CD14-positive monocyte (primary cell): Measurements from ENCODE around the gene CEP250. TPM values are rescaled to one million over a fixed set of nuclear protein-coding genes. Genes with fewer than 3 reads are reported as not detected.
A peak's percentile ranks its signal among the peaks of the same experiment; 100 is the strongest.

Experiments
- DNase-seq, 3 donors: peaks; one replicate each; pipeline ENCODE4 v3.0.0-alpha.2; 2011 to 2022
- H2AFZ ChIP-seq: 2 replicates; pipeline ENCODE4 v1.6.0; 2012; ENCODE audit warnings: mild to moderate bottlenecking, low read depth, low read length, inconsistent platforms; ENCODE audit not compliant: insufficient read depth, poor library complexity, severe bottlenecking
- H3K27ac ChIP-seq, 2 donors: 1 replicate in 1 of 2; 2 replicates in 1 of 2; pipeline ENCODE4 v1.5.1; 2012 to 2013; ENCODE audit warnings: low read length in 2 of 2, control low read depth in 1 of 2, inconsistent platforms in 1 of 2, low read depth in 1 of 2, mild to moderate bottlenecking in 1 of 2
- H3K27me3 ChIP-seq, 2 donors: one replicate each; pipeline versions ENCODE4 v1.6.0 to v1.6.1; 2011 to 2013; ENCODE audit warnings: low read length in 2 of 2; ENCODE audit not compliant: control insufficient read depth in 2 of 2, insufficient read depth in 2 of 2
- H3K36me3 ChIP-seq, 2 donors: replicated peaks in 1 of 2; 1 replicate in 1 of 2; 2 replicates in 1 of 2; pipeline versions ENCODE4 v1.5.1 to v1.6.1; 2012 to 2013; ENCODE audit warnings: low read length in 2 of 2, control low read depth in 1 of 2, inconsistent platforms in 1 of 2, mild to moderate bottlenecking in 1 of 2; ENCODE audit not compliant: insufficient read depth in 2 of 2, control insufficient read depth in 1 of 2
- H3K4me1 ChIP-seq, 2 donors: 1 replicate in 1 of 2; 2 replicates in 1 of 2; pipeline versions ENCODE4 v1.5.1 to v1.6.1; 2012 to 2013; ENCODE audit warnings: low read length in 2 of 2, control low read depth in 1 of 2, inconsistent platforms in 1 of 2, mild to moderate bottlenecking in 1 of 2, moderate library complexity in 1 of 2; ENCODE audit not compliant: insufficient read depth in 2 of 2, control insufficient read depth in 1 of 2
- H3K4me2 ChIP-seq: replicated peaks from 2 replicates; pipeline ENCODE3; 2012; ENCODE audit warnings: low read length, moderate library complexity, mild to moderate bottlenecking; ENCODE audit not compliant: poor library complexity, severe bottlenecking; ENCODE audit errors: extremely low read depth
- H3K4me3 ChIP-seq, 3 experiments: fragments of 200-600 bp in 1 of 3; sonication (generic) in 1 of 3; replicated peaks in 1 of 3; 1 replicate in 2 of 3; 2 replicates in 1 of 3; pipeline ENCODE4 v1.5.1; 2011 to 2013; ENCODE audit warnings: low read length in 3 of 3, mild to moderate bottlenecking in 3 of 3, control low read depth in 2 of 3, low read depth in 2 of 3, inconsistent platforms in 1 of 3, moderate library complexity in 1 of 3
- H3K79me2 ChIP-seq: 2 replicates; pipeline ENCODE4 v1.6.0; 2012; ENCODE audit warnings: mild to moderate bottlenecking, control low read depth, inconsistent platforms, low read length, moderate library complexity; ENCODE audit not compliant: insufficient read depth
- H3K9ac ChIP-seq: 2 replicates; pipeline ENCODE4 v1.6.0; 2017; ENCODE audit warnings: low read length, mild to moderate bottlenecking; ENCODE audit not compliant: insufficient read depth, poor library complexity, severe bottlenecking
- H3K9me3 ChIP-seq, 2 donors: replicated peaks in 1 of 2; 1 replicate in 1 of 2; 2 replicates in 1 of 2; pipeline versions ENCODE4 v1.5.1 to v1.6.1; 2012 to 2013; ENCODE audit warnings: low read length in 2 of 2, control low read depth in 1 of 2; ENCODE audit not compliant: control insufficient read depth in 1 of 2, insufficient read depth in 1 of 2
- H4K20me1 ChIP-seq: 2 replicates; pipeline ENCODE4 v1.6.0; 2012; ENCODE audit warnings: mild to moderate bottlenecking, low read length, control low read depth, moderate library complexity; ENCODE audit not compliant: insufficient read depth
- H3K27ac Mint-ChIP-seq, 7 donors: one replicate each; pipeline ENCODE4 v1.8.0; 2020; ENCODE audit warnings: mild to moderate bottlenecking in 7 of 7, mixed read lengths in 7 of 7, moderate library complexity in 6 of 7, inconsistent platforms in 2 of 7
- H3K27me3 Mint-ChIP-seq, 3 donors: one replicate each; pipeline ENCODE4 v1.8.0; 2021 to 2022; ENCODE audit warnings: low read depth in 3 of 3, mild to moderate bottlenecking in 3 of 3, mixed read lengths in 3 of 3, moderate library complexity in 3 of 3, inconsistent platforms in 1 of 3
- H3K36me3 Mint-ChIP-seq, 2 donors: one replicate each; pipeline ENCODE4 v1.8.0; 2020; ENCODE audit warnings: mixed read lengths in 2 of 2, inconsistent platforms in 1 of 2, mild to moderate bottlenecking in 1 of 2
- H3K4me1 Mint-ChIP-seq: one replicate; pipeline ENCODE4 v1.8.0; 2020; ENCODE audit warnings: mild to moderate bottlenecking, mixed read lengths
- H3K4me3 Mint-ChIP-seq, 2 donors: one replicate each; pipeline ENCODE4 v1.8.0; 2020; ENCODE audit warnings: mild to moderate bottlenecking in 2 of 2, mixed read lengths in 2 of 2, moderate library complexity in 1 of 2
- H3K9me3 Mint-ChIP-seq, 7 donors: one replicate each; pipeline ENCODE4 v1.8.0; 2020 to 2022; ENCODE audit warnings: mixed read lengths in 7 of 7, mild to moderate bottlenecking in 6 of 7, moderate library complexity in 6 of 7, inconsistent platforms in 2 of 7
- WGBS: methylation state at CpG from one replicate; pipeline ENCODE4 v1.1.5; 2013; ENCODE audit warnings: missing lambda C conversion rate; ENCODE audit not compliant: insufficient coverage; 5-methylcytosine and 5-hydroxymethylcytosine counted together
- intact Hi-C, 2 donors: fragments of 100-400 bp; cut with micrococcal nuclease; formaldehyde crosslinking; loops; one replicate each; pipeline versions ENCODE4 v1.15.0 to v1.15.1; 2023
- polyA plus RNA-seq, 3 donors: library from polyadenylated mRNA; depleted of rRNA in 1 of 3; unstranded in 2 of 3; stranded (reverse) in 1 of 3; fragments of 300-500 nt in 2 of 3; fragments of >200 nt in 1 of 3; fragmentation: Illumina TruSeq in 2 of 3; gene quantifications; 1 replicate in 2 of 3; 2 replicates in 1 of 3; pipeline ENCODE4 v1.2.3, GENCODE V29; 2012 to 2021
- TF ChIP-seq, protein P1 (sequence below): fragments of 200-600 bp; IDR thresholded peaks from one replicate; pipeline ENCODE4 v1.8.0; 2022; ENCODE audit warnings: antibody characterized with exemption, mild to moderate bottlenecking

CEP250 gene
- polyA plus RNA-seq, 3 donors = 0.81 to 5.9 (median 1.2) TPM

DNA sequence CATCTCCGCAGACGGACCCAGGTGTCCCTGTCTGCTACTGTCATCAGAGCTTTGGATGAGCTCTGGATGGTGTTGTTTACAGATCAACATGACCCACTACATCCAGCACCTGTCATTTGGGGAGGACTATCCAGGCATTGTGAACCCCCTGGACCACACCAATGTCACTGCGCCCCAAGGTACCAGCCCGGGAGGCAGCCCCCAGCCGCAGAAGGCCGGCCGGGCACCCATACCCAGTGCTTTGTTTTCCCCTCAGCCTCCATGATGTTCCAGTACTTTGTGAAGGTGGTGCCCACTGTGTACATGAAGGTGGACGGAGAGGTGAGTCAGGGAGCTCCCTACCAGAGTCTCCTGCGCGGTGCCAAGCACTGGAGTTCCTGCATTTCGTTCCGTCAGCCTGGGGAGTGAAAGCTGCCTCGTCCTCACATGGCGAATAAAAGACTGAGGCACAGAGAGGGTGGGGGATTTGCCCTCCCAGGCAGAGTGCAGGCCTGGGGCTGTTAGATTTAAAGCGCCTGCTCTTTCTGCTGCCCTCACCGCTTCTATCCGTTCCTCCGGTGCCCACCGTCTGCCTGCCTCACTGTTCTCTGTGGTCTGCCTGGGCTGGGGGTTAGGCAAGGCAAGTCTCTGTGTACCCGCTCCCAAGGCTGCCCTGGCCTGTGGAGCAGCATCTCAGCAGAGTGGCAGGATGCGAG is 100.7 kb downstream of the CEP250 start:
- Histone ChIP-seq H3K9me3 (no peaks in the 10 kb centered on the region), H4K20me1 (no peaks in the 10 kb centered on the region), H3K79me2 (no peaks in the 10 kb centered on the region), H3K27ac (no peak overlapping the region), H3K27me3 (no peaks in the 10 kb centered on the region), H3K4me3 (no peak overlapping the region), H3K9ac (no peak overlapping the region), H3K4me2 (no peak overlapping the region), H3K36me3 (peaks cover 52 to 69% of the 10 kb centered on the region in 2 donors), H2AFZ (no peak overlapping the region), H3K4me1 (no peaks in the 10 kb centered on the region)
- Mint-ChIP-seq H3K4me1 (no peaks in the 10 kb centered on the region), H3K4me3 (no peak overlapping the region), H3K27me3 (no peaks in the 10 kb centered on the region), H3K36me3 (peaks cover 42 to 47% of the 10 kb centered on the region in 2 donors), H3K9me3 (no peaks in the 10 kb centered on the region), H3K27ac (peak overlapping the region in 1 of 7 donors; percentile 30)
- no peak for DNase-seq
- TF ChIP-seq, protein P1, sequence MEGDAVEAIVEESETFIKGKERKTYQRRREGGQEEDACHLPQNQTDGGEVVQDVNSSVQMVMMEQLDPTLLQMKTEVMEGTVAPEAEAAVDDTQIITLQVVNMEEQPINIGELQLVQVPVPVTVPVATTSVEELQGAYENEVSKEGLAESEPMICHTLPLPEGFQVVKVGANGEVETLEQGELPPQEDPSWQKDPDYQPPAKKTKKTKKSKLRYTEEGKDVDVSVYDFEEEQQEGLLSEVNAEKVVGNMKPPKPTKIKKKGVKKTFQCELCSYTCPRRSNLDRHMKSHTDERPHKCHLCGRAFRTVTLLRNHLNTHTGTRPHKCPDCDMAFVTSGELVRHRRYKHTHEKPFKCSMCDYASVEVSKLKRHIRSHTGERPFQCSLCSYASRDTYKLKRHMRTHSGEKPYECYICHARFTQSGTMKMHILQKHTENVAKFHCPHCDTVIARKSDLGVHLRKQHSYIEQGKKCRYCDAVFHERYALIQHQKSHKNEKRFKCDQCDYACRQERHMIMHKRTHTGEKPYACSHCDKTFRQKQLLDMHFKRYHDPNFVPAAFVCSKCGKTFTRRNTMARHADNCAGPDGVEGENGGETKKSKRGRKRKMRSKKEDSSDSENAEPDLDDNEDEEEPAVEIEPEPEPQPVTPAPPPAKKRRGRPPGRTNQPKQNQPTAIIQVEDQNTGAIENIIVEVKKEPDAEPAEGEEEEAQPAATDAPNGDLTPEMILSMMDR = no peak
- WGBS = over 99% methylated on average over 14 of the region's 21 CpGs
- intact Hi-C loops = no loop called here

- Histone ChIP-seq H3K4me3 (no peak overlapping the region), H3K27ac (no peak overlapping the region), H2AFZ (no peak overlapping the region), H3K4me1 (no peaks in the 10 kb centered on the region), H4K20me1 (no peaks in the 10 kb centered on the region), H3K27me3 (no peaks in the 10 kb centered on the region), H3K36me3 (peaks cover 44 to 61% of the 10 kb centered on the region in 2 donors), H3K79me2 (no peaks in the 10 kb centered on the region), H3K4me2 (no peak overlapping the region), H3K9ac (no peak overlapping the region), H3K9me3 (no peaks in the 10 kb centered on the region)
- H3K9me3 Mint-ChIP-seq = no peaks in the 10 kb centered on the region
- H3K27ac Mint-ChIP-seq = no peak overlapping the region
- TF ChIP-seq, protein P1 = no peak
- H3K4me3 Mint-ChIP-seq = no peak overlapping the region
- peaks cover 42 to 47% of the 10 kb centered on the region in 2 donors for H3K36me3 Mint-ChIP-seq
- no peaks in the 10 kb centered on the region for H3K27me3 Mint-ChIP-seq
- intact Hi-C loops = no loop called here
- WGBS = 95% methylated on average over 4 of the region's 8 CpGs
- no peaks in the 10 kb centered on the region for H3K4me1 Mint-ChIP-seq
- no peak for DNase-seq
These were observed 101.5 kb downstream of the CEP250 start for GRCh38 chr20:35556871-35557270.
